HK-2 (cell line): ENCODE measurements around the gene RBM14.
A peak's percentile ranks its signal among the peaks of the same experiment; 100 is the strongest.
"Not testable (repeated sequence)": the region's sequence is repeated elsewhere in the genome, so short reads cannot be mapped to it uniquely, and the experiment has no call there.

ENCODE experiments used
- DNase-seq: peaks from one replicate; pipeline ENCODE4 v3.0.0-alpha.2; 2018; ENCODE audit not compliant: unreplicated experiment

RBM14 gene

GRCh38 chr11:66616379-66617154, at the start of gene RBM14:
RBM14 (plus strand) TSS chr11:66616630; CDS start chr11:66616721, 91 bp downstream.
- DNase-seq, result peak; percentile 97

- no peak for DNase-seq
These were observed 48.7 kb upstream of the RBM14 start for GRCh38 chr11:66567787-66568123.

- DNase-seq, result peak; percentile 79
These were observed 48.1 kb upstream of the RBM14 start, which contains the start of gene CTSF for GRCh38 chr11:66568124-66568916. CTSF (minus strand) TSS chr11:66568606; CDS start chr11:66568486, 120 bp downstream.

- DNase-seq, result no peak
These were observed 47.4 kb upstream of the RBM14 start for GRCh38 chr11:66569076-66569475.

- DNase-seq, result no peak
These were observed 46.2 kb upstream of the RBM14 start for GRCh38 chr11:66570079-66570849.

- DNase-seq, result no peak
These were observed 45.6 kb upstream of the RBM14 start for GRCh38 chr11:66570850-66571180.

GRCh38 chr11:66579017-66579606, 37.3 kb upstream of the RBM14 start:
- peak; percentile 55 for DNase-seq

- DNase-seq, result no peak
These were observed 35.6 kb upstream of the RBM14 start for GRCh38 chr11:66580803-66581202.

- no peak for DNase-seq
These were observed 35.2 kb upstream of the RBM14 start for GRCh38 chr11:66581261-66581660.

- not testable (repeated sequence) for DNase-seq
These were observed 33.8 kb upstream of the RBM14 start for GRCh38 chr11:66582565-66583147.

GRCh38 chr11:66585447-66585846, 31.0 kb upstream of the RBM14 start:
- not testable (repeated sequence) for DNase-seq

- no peak for DNase-seq
These were observed 30.3 kb upstream of the RBM14 start for GRCh38 chr11:66586136-66586535.

GRCh38 chr11:66589315-66589714, 27.1 kb upstream of the RBM14 start:
- not testable (repeated sequence) for DNase-seq

GRCh38 chr11:66589996-66590675, 26.3 kb upstream of the RBM14 start:
- DNase-seq, result no peak

- DNase-seq, result no peak
These were observed 25.3 kb upstream of the RBM14 start for GRCh38 chr11:66591175-66591574.

GRCh38 chr11:66592457-66593302, 23.8 kb upstream of the RBM14 start, which contains the start of the genes CCDC87 and CCS:
CCDC87 (minus strand) TSS chr11:66593063; CDS start chr11:66593015, 48 bp downstream.
CCS (plus strand) TSS chr11:66593185; CDS start chr11:66593262, 77 bp downstream.
- peak; percentile 92 for DNase-seq

- no peak for DNase-seq
These were observed 23.2 kb upstream of the RBM14 start for GRCh38 chr11:66593303-66593635.

- peak; percentile 4 for DNase-seq
These were observed 22.8 kb upstream of the RBM14 start for GRCh38 chr11:66593650-66594049.

- DNase-seq, result no peak
These were observed 21.1 kb upstream of the RBM14 start for GRCh38 chr11:66595245-66595904.
